Measurements from ENCODE around the gene RFX5.
A peak's percentile ranks its signal among the peaks of the same experiment; 100 is the strongest.

The RFX5 gene

DNA sequence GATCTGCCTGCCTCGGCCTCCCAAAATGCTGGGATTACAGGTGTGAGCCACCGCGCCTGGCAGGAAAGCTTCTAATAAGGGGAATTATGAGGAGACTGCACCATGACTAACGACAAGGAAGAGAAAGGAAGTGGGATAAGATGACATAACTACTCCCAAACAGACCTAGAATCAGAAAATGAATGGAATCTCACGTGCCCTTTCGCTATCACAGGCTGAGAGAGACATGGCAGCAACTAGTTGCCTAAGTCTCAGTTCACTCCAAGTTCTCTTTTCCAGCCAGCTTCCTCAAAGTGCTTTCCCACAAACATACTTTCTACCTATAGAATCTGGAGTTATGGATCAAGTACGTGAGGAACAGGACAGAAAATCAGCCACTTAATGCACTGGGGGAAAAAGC, 21.8 kb downstream of the RFX5 start:
- no peak for DNase-seq (ENCODE audit: low read depth in 4 of 4, low spot score in 1 of 4)

DNA sequence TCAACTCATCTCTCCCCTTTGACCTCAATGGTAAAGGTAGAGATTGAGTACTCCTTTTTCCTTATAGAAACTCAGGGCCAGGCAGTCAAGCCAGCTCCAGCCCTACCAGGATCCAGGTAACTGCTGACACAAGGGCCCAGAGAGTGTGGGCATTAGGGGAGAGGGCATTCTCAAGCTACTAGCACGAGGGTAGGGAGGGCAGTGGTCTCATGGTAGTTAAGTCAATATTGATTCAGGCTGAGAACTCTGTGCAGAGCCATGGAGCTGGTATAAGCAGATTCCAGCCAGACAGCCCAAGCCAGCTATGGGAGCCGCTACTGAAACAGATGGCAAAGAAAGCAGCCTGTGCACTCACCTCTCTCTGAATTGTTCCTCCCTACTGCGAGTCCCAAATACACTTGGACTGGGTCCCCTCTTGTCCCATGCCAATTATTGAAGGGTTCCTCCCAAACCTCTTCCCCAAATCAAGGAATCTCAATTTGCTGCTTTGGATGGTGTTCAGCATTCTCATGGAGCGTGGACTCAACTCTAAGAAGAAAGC, 22.6 kb downstream of the RFX5 start:
- DNase-seq (ENCODE audit: low read depth in 4 of 4, low spot score in 1 of 4) = no peak

DNA sequence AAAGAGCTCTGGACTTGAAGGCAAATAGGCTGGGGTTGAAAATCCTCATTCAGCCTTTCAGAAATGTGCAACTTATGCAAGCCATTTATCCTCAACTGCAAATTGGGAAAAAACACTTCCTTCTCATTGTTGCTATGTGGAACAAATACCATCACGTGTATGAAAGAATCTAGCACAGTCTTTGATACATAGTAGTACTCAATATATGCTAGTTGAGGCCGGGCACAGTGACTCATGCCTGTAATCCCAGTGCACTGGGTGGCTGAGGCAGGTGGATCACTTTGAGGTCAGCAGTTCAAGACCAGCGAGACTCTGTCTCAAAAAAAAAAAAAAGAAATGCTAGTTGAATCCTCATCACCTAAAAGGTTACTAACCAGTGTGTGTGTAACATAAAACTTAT, 28.1 kb downstream of the RFX5 start:
- no peak for DNase-seq (ENCODE audit: low read depth in 4 of 4, low spot score in 1 of 4)

DNA sequence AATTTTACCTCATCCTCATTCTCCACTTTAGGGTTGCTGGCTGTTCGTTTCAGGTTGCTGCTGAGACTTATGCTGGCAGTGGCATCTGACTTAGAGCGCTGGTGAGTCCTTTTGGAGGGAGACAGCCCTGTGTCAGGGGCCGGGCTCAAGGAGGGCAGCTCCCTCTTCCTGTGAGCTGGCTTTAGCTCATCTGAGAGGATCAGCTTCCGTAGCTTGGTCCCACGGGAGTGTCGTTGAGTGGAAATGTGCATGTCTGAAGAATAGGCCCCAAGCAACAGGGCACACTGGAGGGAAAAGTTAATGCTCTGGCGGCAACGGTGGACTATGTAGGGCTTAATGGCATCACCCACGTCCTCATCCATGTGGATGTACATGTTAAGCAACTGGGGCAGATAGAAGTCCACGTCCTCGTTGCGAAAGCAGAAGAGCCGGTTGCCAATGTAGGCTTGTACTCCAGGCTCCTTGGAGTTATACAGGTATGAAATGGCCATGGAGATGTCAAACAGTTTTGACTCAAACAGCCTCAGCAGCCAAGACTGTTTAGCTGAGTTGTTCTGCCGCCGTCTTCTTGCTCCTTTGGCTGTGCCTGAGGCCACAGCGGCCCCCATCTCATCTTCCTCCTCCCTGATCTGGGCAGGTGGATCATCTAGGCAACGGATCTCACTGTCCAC, 31.4 kb downstream of the RFX5 start:
- no peak for DNase-seq (ENCODE audit: low read depth in 4 of 4, low spot score in 1 of 4)

DNA sequence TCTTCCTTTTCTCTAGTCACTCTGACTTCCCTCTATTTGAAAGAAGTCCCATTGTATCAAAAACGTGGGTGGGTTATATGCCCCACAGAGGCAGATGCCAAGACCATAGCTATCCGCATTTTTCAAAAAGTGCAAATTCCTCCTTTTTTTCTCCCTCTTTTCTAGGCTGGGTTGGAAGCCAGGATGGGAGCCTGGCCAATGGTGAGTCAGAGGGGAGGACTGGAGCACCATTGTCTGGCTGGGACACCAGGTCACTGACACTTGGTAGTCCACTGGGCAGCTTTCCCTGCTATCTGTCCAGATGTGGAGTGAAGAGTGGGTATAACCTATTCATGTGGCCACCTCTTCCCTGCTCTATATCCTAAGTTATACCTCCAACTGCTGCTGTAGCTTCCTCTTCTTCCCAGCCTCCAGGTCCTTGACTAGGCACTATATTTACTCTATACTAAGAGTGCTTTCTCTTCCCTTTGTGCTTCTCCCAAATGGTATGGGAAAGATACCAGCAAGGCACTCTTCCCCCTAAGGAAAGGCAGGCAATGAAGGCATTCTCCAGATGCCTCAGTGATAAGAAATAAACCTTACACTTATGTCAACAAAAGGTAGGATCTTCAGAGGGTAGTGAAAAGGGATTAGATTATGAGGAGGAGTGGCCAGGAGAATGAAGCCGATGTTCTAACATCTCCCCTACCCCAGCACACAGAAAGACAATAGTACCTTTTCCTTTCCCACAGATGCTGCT, 32.7 kb downstream of the RFX5 start:
- no peak for DNase-seq (ENCODE audit: low read depth in 4 of 4, low spot score in 1 of 4)

DNA sequence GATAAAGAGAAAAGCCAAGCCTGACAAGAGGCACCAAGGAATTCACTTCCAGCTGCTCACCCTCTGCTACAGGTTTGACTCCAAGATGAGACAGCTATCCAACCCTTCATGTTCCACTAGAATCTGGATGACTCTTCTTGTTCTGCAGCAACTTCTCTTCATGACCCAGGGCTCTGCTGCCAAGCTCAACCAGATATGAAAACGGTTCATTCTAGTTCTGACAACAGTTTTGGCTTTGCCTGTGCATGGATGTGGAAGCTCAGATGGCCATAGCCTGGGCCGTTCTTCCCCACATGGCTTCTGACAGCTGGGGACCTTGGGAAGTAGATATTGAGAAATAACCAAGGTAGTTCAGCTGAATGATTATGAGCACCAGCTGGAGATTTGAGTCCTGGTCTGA, 33.6 kb downstream of the RFX5 start:
- DNase-seq (ENCODE audit: low read depth in 4 of 4, low spot score in 1 of 4) = no peak

DNA sequence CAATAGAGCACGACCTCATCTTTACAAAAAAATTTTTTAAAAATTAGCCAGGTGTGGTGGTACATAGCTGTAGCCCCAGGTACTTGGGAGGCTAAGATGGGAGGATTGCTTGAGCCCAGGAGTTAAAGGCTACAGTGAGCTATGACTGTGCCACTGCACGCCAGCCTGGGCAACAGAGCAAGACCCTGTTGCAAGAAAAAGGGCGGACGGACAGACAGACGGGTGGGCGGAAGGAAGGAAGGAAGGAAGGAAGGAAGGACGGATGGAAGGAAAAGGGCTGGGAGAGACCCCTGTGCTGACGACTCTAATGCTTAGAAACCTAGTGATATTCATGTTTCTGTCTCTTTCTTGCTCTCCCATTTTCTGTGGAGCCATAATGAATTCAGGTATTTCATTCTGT, 34.2 kb downstream of the RFX5 start:
- no peak for DNase-seq (ENCODE audit: low read depth in 4 of 4, low spot score in 1 of 4)

DNA sequence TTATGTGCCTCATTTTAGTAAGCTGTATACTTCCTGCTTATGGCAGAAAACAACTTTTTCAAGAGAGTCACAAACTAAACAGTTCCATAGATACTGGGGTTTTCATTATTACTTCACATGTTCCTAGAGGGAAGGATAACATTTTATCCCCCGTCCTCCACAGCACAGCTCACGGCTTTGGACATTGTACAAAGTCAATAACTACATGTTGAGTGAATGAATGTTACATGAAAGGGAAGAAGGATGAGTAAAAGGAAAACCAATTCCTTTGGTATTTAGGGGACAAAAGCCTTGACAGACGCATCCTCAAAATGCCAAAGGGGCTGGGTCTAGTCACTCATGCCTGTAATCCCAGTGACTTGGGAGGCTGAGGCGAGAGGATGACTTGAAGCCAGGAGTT, 34.6 kb downstream of the RFX5 start:
- no peak for DNase-seq (ENCODE audit: low read depth in 4 of 4, low spot score in 1 of 4)

DNA sequence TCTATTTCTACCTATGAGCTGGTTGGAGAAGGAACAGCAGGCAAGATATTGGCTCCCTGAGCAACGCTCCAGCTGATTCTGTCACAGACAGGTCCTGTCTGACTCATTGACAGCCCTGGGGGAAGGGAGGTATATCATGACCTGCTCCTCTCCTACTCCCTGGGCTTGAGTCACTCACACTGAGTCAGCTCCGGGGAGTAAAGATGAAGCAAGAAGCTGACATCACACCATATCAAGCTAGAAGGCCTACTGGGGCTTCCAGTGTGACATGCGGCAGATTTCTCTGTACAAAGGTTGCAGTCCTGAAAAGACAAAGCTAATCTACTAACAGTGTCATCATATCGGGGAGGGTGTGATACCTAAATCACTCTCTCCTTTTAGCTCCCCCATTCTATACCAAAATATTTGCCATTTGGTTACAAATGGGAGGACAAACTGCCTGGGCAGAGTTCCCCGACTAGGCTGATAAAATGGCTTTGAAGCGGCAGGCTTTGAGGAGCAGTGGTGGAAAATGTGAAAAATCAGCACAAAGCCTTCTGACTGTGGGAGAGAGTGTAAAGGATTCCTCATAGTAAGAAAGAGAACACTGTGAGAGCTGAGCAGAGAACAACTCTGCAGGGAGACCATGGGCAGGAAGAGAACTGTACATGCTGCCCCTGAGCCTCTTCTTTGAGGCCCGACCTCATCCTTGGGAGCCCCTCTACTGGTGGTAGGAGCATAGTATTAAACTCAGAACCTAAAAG, 35.3 kb downstream of the RFX5 start:
- peak; percentile 53 to 84 (median 72) for DNase-seq (ENCODE audit: low read depth in 4 of 4, low spot score in 1 of 4)

DNA sequence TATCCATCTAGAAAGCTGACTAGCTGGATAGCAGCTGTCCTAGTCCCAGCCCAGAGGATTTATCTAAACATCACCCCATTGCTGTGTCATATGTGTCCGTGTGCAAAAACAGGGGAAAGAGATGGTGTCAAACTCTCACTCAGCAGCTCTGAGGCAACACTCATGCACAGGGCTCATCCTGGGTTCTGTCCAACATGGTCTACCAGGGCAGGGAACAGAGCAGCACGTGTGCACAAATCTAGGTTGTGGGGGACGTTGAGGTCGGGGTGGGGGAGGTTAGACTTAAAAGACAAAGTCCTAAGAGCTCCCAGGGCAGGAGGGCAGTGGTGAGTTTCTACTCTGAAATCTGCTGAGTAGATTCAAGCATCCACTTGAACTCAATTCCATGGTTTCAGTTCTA, 36.0 kb downstream of the RFX5 start:
- no peak for DNase-seq (ENCODE audit: low read depth in 4 of 4, low spot score in 1 of 4)

DNA sequence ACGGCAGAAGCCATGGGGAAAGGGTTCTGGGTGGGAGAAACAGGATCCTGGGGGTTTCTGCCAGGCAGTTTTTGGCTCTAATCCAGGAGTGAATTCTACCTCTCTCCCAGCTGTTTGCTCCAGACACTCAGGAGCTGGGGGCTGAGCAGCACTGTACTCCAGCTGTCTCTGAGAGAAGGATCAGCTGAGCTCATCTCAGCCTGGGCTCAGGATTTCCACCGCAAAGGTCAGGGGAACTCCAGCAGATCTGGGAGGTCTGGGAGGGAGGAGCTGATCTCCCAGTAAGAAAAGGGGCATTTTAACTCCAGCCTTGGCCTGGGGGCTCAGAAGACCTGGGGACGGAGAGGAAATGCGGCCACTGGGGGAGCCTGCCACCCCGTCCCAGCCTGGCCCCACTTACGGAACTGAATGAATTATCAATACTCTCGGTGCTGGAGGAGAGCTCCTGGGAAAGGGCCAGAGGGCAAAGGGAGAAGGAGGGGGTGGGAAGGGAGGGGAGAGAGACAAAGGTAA, 37.2 kb downstream of the RFX5 start:
- no peak for DNase-seq (ENCODE audit: low read depth in 4 of 4, low spot score in 1 of 4)

DNA sequence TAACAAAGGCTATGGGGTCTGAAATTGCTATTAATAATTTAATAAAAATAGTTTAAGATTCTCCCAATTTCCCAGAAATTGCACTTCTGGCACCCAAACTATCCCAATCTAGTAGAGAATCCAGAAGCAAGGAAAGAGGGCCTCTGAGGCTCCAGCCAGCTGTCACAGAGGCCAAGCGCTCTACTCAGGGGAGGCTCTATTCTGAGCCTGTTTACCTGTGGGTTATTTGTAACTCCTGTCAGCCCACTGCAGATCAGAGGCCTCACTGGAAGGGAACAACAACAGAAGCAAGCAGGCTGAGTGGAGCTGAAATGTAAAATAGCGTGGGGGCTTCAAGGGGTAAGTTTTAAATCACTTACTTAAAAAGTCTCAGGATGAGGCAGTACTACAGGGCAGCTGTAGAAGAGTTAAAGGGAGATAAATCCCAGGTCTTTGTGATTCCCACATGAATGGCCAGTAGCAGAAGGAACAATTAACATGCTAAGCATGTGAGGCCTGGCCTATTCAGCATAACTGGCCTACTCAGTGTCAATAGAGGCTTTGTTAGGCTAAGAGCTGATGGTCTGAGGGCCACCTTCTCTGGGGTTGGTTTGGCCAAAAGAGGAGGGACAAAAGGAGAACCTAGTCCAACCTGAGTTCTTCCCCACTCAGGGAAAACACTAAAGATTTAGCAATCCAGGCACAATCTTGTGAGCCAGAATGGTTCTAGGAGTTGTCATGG, 52.1 kb downstream of the RFX5 start:
- DNase-seq (ENCODE audit: low read depth in 4 of 4, low spot score in 1 of 4) = no peak

DNA sequence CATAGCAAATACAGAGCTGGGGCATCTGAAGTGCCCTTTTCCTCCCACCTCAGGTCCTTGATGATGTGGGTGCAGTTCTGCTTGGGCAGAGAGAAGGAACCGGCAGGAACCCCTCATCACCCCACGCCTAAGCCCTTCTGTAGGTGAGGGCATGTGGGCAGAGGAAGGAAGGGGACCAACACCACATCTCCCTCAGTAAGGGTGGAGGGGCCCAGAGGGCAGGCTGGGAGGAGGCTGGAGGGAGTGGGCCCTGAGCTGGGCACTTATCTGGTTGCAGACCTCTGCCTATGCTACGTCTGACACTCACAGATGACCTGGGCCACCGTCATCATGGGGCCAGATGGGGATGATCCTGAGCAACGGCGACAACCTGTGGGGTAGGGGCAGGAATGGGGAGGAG, 54.0 kb downstream of the RFX5 start:
- DNase-seq (ENCODE audit: low read depth in 4 of 4, low spot score in 1 of 4) = no peak

DNA sequence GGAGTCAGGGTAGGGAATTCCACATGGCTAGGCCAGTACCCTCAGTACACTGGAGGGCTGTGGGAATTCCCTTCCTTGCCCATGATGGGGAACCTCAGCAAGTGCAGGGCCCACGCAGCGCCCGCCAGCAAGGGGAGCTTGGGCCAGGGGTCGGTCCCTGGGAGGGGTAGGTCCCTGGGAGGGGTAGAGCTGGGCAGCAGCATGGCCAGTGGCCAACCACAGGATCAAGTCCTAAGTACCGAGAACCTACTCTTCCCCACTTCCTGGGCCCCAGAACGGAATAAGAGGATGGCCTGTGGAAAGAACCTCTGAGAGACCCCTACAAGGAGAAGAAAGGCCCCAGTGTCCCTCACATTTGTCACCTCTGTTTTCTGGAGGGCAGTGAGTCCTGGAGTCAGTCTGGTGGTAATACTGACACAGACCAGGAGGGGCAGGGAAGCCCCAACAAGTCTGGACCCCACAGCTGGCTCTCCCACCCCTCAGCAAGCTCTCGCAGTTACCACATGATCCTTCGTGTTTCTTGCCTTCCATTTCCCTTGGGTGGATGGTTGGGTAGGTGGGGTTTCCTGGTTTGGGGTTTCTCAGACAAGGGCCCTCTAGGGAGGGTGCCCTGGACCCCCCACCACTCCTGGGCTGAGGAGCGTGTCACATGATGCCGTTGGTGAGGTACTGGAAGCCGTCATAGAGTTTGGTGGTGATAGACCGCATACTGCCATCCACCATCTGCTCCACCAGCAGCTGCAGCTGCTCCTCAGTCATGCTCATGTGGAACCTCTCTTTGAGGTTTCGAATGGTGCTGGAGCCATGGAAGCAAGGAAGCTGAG, 54.6 kb downstream of the RFX5 start:
- DNase-seq (ENCODE audit: low read depth in 4 of 4, low spot score in 1 of 4) = no peak

DNA sequence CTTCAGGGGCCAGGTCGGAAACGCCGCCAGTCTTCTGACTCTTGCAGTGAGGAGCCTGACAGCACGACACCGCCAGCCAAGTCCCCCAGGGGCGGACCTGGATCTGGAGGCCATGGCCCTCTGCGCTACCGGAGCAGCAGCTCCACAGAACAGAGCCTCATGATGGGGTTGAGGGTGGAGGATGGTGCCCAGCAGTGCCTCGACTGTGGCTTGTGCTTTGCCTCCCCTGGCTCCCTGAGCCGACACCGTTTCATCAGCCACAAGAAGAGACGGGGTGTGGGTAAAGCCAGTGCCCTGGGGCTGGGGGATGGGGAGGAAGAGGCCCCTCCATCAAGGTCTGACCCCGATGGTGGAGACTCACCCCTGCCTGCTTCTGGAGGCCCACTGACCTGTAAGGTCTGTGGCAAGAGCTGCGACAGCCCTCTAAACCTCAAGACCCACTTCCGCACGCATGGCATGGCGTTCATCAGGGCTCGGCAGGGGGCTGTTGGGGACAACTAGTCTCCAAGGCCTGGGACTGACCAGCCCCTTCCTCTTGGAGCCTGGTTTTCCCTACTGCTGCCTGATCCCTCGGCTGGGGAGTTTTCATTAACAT, 56.2 kb downstream of the RFX5 start:
- no peak for DNase-seq (ENCODE audit: low read depth in 4 of 4, low spot score in 1 of 4)
